Panc1 (cell line): Measurements from ENCODE around the gene DDB1. TPM values are rescaled to one million over a fixed set of nuclear protein-coding genes. Genes with fewer than 3 reads are reported as not detected.
A peak's percentile ranks its signal among the peaks of the same experiment; 100 is the strongest.

Experiments used
- ATAC-seq: fragments of 200-7000 bp; cut with Tn5 transposase; 2 replicates; pipeline ENCODE4 v1.9.1; 2020; ENCODE audit warnings: mild to moderate bottlenecking, moderate library complexity
- BruUV-seq: library from RNA; stranded (reverse); fragments of 400-500 nt; replicated peaks from 2 replicates; lab custom pipeline; 2021; lab: Mats Ljungman, UMichigan
- CTCF ChIA-PET: fragments of 300-600 bp; sonication (Branson Sonifier 250); formaldehyde crosslinking; loops from one replicate; lab custom pipeline; 2022; ENCODE audit warnings: antibody characterized with exemption; lab: Charles Lee
- POLR2A ChIA-PET: fragments of 300-600 bp; sonication (Branson Sonifier 250); formaldehyde crosslinking; loops from one replicate; lab custom pipeline; 2022; ENCODE audit warnings: antibody characterized with exemption; lab: Charles Lee
- DNase-seq: peaks from one replicate; pipeline ENCODE4 v3.0.0-alpha.2; 2010; ENCODE audit warnings: low read depth, low spot score
- H3K27ac ChIP-seq: 2 replicates; pipeline ENCODE4 v1.5.1; 2011; ENCODE audit warnings: mild to moderate bottlenecking, low read length, inconsistent platforms
- H3K27me3 ChIP-seq: fragments of 200-500 bp; sonication (Bioruptor generic); 2 replicates; pipeline ENCODE4 v1.6.0; 2014; ENCODE audit warnings: low read length, inconsistent platforms; ENCODE audit not compliant: control insufficient read depth, insufficient read depth
- H3K36me3 ChIP-seq: fragments of 200-500 bp; sonication (Bioruptor generic); 2 replicates; pipeline ENCODE4 v1.5.1; 2014; ENCODE audit warnings: inconsistent platforms, mild to moderate bottlenecking, low read length, moderate library complexity; ENCODE audit not compliant: control insufficient read depth, insufficient read depth
- H3K4me1 ChIP-seq: 2 replicates; pipeline ENCODE4 v1.5.1; 2011; ENCODE audit warnings: inconsistent platforms, mild to moderate bottlenecking, low read length, moderate library complexity; ENCODE audit not compliant: control insufficient read depth, insufficient read depth
- H3K4me3 ChIP-seq, 2 experiments: 2 replicates each; pipeline ENCODE4 v1.5.1; 2011 to 2012; ENCODE audit warnings: low read depth in 2 of 2, low read length in 2 of 2, mild to moderate bottlenecking in 2 of 2, inconsistent platforms in 1 of 2, moderate library complexity in 1 of 2
- H3K9me3 ChIP-seq: fragments of 200-500 bp; sonication (Bioruptor generic); 2 replicates; pipeline ENCODE4 v1.5.1; 2014; ENCODE audit warnings: low read depth, mild to moderate bottlenecking, inconsistent platforms, low read length, moderate library complexity; ENCODE audit not compliant: control insufficient read depth, insufficient read depth
- POLR2AphosphoS5 ChIP-seq: IDR thresholded peaks from 2 replicates; pipeline ENCODE4 v1.6.1; 2012; ENCODE audit warnings: mild to moderate bottlenecking, low read depth, low read length, moderate library complexity
- SIN3A ChIP-seq: IDR thresholded peaks from 2 replicates; pipeline ENCODE4 v1.6.1; 2012; ENCODE audit warnings: low read depth, mild to moderate bottlenecking, low read length, moderate library complexity, borderline replicate concordance; ENCODE audit not compliant: insufficient read depth
- TCF7L2 ChIP-seq: IDR thresholded peaks from 2 replicates; pipeline ENCODE4 v1.6.1; 2011; ENCODE audit warnings: mild to moderate bottlenecking, low read depth, low read length, inconsistent platforms
- in situ Hi-C: cut with HindIII; loops from 2 replicates; pipeline ENCODE4 v1.10.0; 2016; ENCODE audit warnings: low sequenced_read_pairs, low pct_unique_long_range_greater_than_20kb
- intact Hi-C: fragments of 100-400 bp; cut with micrococcal nuclease; formaldehyde crosslinking; loops from one replicate; pipeline ENCODE4 v1.10.0; 2022; ENCODE audit not compliant: unreplicated experiment
- total RNA-seq: library from RNA; stranded (reverse); gene quantifications from one replicate; pipeline ENCODE4 v1.2.1, GENCODE V29; 2021; ENCODE audit not compliant: unreplicated experiment
- TF ChIP-seq, protein P1 (sequence below): fragments of 450-650 bp; IDR thresholded peaks from 2 replicates; pipeline ENCODE4 v1.5.1; 2017; ENCODE audit warnings: mild to moderate bottlenecking
- TF ChIP-seq, protein P2 (sequence below), 2 experiments: IDR thresholded peaks; 2 replicates each; pipeline ENCODE4 v1.6.1; 2011 to 2012; ENCODE audit warnings: low read depth in 2 of 2, control low read depth in 1 of 2, low read length in 1 of 2, mild to moderate bottlenecking in 1 of 2, moderate library complexity in 1 of 2; ENCODE audit not compliant: insufficient read depth in 1 of 2

The DDB1 gene
- total RNA-seq, 1 experiment from 2014 or later, result 217 TPM

DNA sequence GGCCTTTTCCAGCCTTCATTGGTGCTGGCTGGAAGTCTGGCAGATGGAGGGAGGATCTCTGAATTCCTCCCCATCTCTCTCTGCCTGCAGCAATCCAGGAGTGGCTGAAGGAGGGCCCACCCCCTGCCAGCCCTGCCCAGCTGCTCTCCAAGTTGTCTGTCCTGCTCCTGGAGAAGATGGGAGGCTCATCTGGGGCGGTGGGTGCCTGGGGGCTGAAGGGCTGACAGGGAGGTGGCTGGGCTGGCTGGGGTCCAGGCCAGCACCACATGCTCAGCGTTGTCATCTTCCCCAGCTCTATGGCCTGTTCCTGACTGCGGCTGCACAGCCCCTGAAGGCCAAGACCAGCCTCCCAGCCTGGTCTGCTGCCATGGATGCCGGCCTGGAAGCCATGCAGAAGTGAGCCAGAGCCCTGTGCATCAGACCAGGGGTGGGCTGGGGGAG is 12.3 kb upstream of the DDB1 start:
- CTCF ChIA-PET, result no interaction called here
- Histone ChIP-seq H3K4me3 (no peak overlapping the region), H3K36me3 (no peaks in the 10 kb centered on the region), H3K4me1 (no peaks in the 10 kb centered on the region; the same call in 1 of the 2 replicates), H3K27me3 (no peaks in the 10 kb centered on the region), H3K9me3 (no peaks in the 10 kb centered on the region), H3K27ac (no peak overlapping the region)
- BruUV-seq, result no TSS peak
- DNase-seq, result no peak
- ATAC-seq, result 0 out of 2 replicates have a peak, but pooled peaks have one; percentile 10
- POLR2A ChIA-PET, result no interaction called here
- intact Hi-C loops (no loop called here), in situ Hi-C loops (no loop called here)
- TF ChIP-seq TCF7L2, result no peak
- TF ChIP-seq, protein P1, sequence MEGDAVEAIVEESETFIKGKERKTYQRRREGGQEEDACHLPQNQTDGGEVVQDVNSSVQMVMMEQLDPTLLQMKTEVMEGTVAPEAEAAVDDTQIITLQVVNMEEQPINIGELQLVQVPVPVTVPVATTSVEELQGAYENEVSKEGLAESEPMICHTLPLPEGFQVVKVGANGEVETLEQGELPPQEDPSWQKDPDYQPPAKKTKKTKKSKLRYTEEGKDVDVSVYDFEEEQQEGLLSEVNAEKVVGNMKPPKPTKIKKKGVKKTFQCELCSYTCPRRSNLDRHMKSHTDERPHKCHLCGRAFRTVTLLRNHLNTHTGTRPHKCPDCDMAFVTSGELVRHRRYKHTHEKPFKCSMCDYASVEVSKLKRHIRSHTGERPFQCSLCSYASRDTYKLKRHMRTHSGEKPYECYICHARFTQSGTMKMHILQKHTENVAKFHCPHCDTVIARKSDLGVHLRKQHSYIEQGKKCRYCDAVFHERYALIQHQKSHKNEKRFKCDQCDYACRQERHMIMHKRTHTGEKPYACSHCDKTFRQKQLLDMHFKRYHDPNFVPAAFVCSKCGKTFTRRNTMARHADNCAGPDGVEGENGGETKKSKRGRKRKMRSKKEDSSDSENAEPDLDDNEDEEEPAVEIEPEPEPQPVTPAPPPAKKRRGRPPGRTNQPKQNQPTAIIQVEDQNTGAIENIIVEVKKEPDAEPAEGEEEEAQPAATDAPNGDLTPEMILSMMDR, result no peak
- TF ChIP-seq POLR2AphosphoS5, result no peak
- no peak for TF ChIP-seq SIN3A
- TF ChIP-seq, protein P2, sequence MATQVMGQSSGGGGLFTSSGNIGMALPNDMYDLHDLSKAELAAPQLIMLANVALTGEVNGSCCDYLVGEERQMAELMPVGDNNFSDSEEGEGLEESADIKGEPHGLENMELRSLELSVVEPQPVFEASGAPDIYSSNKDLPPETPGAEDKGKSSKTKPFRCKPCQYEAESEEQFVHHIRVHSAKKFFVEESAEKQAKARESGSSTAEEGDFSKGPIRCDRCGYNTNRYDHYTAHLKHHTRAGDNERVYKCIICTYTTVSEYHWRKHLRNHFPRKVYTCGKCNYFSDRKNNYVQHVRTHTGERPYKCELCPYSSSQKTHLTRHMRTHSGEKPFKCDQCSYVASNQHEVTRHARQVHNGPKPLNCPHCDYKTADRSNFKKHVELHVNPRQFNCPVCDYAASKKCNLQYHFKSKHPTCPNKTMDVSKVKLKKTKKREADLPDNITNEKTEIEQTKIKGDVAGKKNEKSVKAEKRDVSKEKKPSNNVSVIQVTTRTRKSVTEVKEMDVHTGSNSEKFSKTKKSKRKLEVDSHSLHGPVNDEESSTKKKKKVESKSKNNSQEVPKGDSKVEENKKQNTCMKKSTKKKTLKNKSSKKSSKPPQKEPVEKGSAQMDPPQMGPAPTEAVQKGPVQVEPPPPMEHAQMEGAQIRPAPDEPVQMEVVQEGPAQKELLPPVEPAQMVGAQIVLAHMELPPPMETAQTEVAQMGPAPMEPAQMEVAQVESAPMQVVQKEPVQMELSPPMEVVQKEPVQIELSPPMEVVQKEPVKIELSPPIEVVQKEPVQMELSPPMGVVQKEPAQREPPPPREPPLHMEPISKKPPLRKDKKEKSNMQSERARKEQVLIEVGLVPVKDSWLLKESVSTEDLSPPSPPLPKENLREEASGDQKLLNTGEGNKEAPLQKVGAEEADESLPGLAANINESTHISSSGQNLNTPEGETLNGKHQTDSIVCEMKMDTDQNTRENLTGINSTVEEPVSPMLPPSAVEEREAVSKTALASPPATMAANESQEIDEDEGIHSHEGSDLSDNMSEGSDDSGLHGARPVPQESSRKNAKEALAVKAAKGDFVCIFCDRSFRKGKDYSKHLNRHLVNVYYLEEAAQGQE (IDR thresholded peaks at IDR 0.05; ENCODE audit: insufficient read depth in 1 of 2, low read depth in 2 of 2, low read length in 1 of 2), result no peak

DNA sequence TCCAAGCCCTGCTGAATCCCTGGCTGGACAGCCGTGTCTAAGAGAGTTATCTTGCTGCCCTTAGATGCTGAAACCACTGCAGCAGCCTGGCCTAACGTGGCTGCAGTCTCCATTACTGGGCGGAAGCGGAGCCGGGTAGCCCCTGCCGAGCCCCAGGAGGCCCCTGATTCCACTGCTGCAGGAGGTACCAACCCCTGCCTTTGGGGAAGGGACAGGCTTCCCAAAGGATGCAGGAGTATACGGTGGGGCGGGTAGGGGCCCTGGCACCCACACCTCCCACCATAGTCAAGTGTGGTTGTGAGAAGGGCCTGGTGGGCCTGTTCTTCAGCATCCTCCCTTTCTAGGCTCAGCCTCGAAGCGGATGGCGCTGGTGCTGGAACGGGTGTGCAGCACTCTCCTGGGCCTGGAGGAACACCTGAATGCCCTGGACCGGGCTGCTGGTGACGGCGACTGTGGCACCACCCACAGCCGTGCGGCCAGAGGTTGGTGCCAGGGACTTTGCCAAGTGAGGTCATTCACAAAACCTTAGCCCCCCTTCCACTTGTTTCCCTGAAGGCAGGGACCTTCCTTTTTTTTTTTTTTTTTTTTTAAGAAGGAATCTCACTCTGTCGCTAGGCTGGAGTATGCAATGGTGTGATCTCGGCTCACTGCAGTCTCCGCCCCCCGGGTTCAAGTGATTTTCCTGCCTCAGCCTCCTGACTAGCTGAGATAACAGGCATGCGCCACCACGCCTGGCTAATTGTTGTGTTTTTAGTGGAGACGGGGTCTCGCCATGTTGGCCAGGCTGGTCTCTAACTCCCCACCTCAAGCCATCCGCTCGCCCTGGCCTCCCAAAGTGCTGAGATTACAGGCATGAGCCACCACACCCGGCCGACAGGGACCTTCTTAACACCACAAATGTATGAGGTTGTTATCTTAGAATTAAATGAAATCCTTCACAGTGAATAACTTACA is 11.2 kb upstream of the DDB1 start:
- no TSS peak for BruUV-seq
- no peaks in the 10 kb centered on the region for H3K36me3 ChIP-seq
- in situ Hi-C loops (no loop called here), intact Hi-C loops (no loop called here)
- no peak for ATAC-seq
- H3K27me3 ChIP-seq, result no peaks in the 10 kb centered on the region
- DNase-seq, result no peak
- H3K4me3 ChIP-seq, result no peak overlapping the region
- no peak overlapping the region for H3K27ac ChIP-seq
- ChIA-PET CTCF (no interaction called here), POLR2A (no interaction called here)
- no peaks in the 10 kb centered on the region; the same call in 1 of the 2 replicates for H3K4me1 ChIP-seq
- no peaks in the 10 kb centered on the region for H3K9me3 ChIP-seq
- TF ChIP-seq SIN3A (no peak), TCF7L2 (no peak), POLR2AphosphoS5 (no peak)
- TF ChIP-seq, protein P2 (IDR thresholded peaks at IDR 0.05; ENCODE audit: insufficient read depth in 1 of 2, low read depth in 2 of 2, low read length in 1 of 2), result no peak
- TF ChIP-seq, protein P1, result no peak
